ENCODE data around the gene APOB.

- TF ChIP-seq, protein P1, sequence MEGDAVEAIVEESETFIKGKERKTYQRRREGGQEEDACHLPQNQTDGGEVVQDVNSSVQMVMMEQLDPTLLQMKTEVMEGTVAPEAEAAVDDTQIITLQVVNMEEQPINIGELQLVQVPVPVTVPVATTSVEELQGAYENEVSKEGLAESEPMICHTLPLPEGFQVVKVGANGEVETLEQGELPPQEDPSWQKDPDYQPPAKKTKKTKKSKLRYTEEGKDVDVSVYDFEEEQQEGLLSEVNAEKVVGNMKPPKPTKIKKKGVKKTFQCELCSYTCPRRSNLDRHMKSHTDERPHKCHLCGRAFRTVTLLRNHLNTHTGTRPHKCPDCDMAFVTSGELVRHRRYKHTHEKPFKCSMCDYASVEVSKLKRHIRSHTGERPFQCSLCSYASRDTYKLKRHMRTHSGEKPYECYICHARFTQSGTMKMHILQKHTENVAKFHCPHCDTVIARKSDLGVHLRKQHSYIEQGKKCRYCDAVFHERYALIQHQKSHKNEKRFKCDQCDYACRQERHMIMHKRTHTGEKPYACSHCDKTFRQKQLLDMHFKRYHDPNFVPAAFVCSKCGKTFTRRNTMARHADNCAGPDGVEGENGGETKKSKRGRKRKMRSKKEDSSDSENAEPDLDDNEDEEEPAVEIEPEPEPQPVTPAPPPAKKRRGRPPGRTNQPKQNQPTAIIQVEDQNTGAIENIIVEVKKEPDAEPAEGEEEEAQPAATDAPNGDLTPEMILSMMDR (IDR thresholded peaks at IDR 0.05) = no peak
- no peak for TF ChIP-seq POLR2A (IDR thresholded peaks at IDR 0.05)
These were observed 11.6 kb upstream of the APOB start for GRCh38 chr2:21055451-21055850.
